ENCODE data around the gene PPP1R2. TPM values are rescaled to one million over a fixed set of nuclear protein-coding genes. Genes with fewer than 3 reads are reported as not detected.
A peak's percentile ranks its signal among the peaks of the same experiment; 100 is the strongest.

Gene PPP1R2
- total and polyA plus RNA-seq, 2 of the 13 experiments (the other 11 are each of a cell fraction or from before 2014, with no cell fraction given) = 36.5 to 86.5 TPM

- TF ChIP-seq CREM (IDR thresholded peaks at IDR 0.05) (peak; percentile 67), CREM (CRISPR knock-in tag; IDR thresholded peaks at IDR 0.05) (no peak), ZKSCAN1 (IDR thresholded peaks at IDR 0.05; ENCODE audit: low read length) (no peak), SOX6 (IDR thresholded peaks at IDR 0.05) (no peak), SOX6 (CRISPR knock-in tag; IDR thresholded peaks at IDR 0.05) (peak; percentile 66), ZNF382 (CRISPR knock-in tag; IDR thresholded peaks at IDR 0.05; ENCODE audit: borderline replicate concordance) (no peak), IKZF1 (IDR thresholded peaks at IDR 0.05) (no peak), REL (CRISPR knock-in tag; conservative IDR thresholded peaks at IDR 0.05) (no peak), SMAD1 (CRISPR knock-in tag; IDR thresholded peaks at IDR 0.05; ENCODE audit: borderline replicate concordance, low read depth) (no peak), DZIP1 (CRISPR knock-in tag; IDR thresholded peaks at IDR 0.05) (no peak), IRF9 (CRISPR knock-in tag; IDR thresholded peaks at IDR 0.05; ENCODE audit: borderline replicate concordance) (no peak), NFIC (IDR thresholded peaks at IDR 0.05; ENCODE audit: low read length) (no peak), NR1H2 (CRISPR knock-in tag; IDR thresholded peaks at IDR 0.05; ENCODE audit: borderline replicate concordance, low read depth) (no peak), SIX1 (CRISPR knock-in tag; IDR thresholded peaks at IDR 0.05; ENCODE audit: borderline replicate concordance) (peak; percentile 28; the same call in 1 of the 2 replicates), ZNF772 (CRISPR knock-in tag; IDR thresholded peaks at IDR 0.05) (no peak), KDM5B (CRISPR knock-in tag; IDR thresholded peaks at IDR 0.05; ENCODE audit: borderline replicate concordance) (no peak)
These were observed 5.4 kb upstream of the PPP1R2 start (continued) for GRCh38 chr3:195548501-195548900.
